Stomach (tissue), 4 donors: ENCODE results near the gene MYO3B.

Experiments used
- CTCF ChIP-seq, 7 experiments: fragments of 450-650 bp in 4 of 7; fragments of 200-600 bp in 3 of 7; sonication (generic) in 3 of 7; IDR thresholded peaks; one replicate each; pipeline ENCODE4 v1.5.1; 2016 to 2019; ENCODE audit warnings: antibody characterized with exemption in 7 of 7, control low read depth in 2 of 7, mild to moderate bottlenecking in 1 of 7
- POLR2A ChIP-seq, 4 donors: fragments of 450-650 bp; IDR thresholded peaks; one replicate each; pipeline ENCODE4 v1.6.1; 2016; ENCODE audit warnings: antibody characterized with exemption in 4 of 4, control low read depth in 2 of 4, mild to moderate bottlenecking in 1 of 4, moderate library complexity in 1 of 4

DNA sequence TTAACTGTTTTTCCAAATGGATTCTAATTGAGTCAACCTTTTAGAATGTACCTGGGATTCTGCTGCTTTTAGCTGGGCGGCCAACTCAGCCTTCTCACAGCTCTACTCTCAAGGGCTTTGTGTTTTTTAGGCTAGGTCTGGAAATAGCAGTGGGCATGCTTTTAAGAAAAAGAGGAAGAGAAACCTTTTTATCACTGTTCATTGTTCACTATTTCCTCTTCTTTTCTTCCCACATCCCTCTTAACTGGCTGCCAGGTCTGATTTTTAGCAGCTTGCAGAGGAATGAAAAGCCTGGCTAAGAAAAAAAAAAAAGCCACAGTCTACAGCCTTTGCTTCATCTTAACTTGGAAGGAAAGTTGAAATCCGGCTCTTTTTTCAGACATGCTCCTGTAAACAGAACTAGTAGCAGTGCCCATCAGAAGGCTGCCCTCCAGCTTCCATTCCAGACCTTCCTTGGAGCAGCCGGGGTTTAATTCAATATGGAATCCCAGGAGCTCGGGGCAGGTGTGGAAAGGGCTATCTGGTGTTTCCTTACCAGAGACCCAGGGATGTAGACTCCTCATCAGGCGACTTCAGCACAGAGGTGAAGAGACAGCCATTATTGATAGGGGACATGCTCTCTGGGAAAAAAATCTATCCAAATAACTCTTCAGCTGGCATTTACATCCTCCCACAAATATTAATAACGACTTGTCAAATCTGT lies 230.7 kb downstream of the MYO3B start:
- TF ChIP-seq POLR2A (IDR thresholded peaks at IDR 0.05): no peak
- TF ChIP-seq CTCF (IDR thresholded peaks at IDR 0.05): no peak
